Esophagus squamous epithelium (tissue), 4 donors: Measurements from ENCODE around the gene SAG.

Experiments
- POLR2A ChIP-seq, 4 donors: fragments of 450-650 bp; IDR thresholded peaks; one replicate each; pipeline ENCODE4 v1.6.1; 2017; ENCODE audit warnings: antibody characterized with exemption in 4 of 4, mild to moderate bottlenecking in 4 of 4, moderate library complexity in 3 of 4
- TF ChIP-seq, protein P1 (sequence below), 6 experiments: fragments of 450-650 bp in 4 of 6; fragments of 200-600 bp in 2 of 6; sonication (generic) in 2 of 6; IDR thresholded peaks; one replicate each; pipeline ENCODE4 v1.5.1; 2016 to 2019; ENCODE audit warnings: antibody characterized with exemption in 6 of 6, mild to moderate bottlenecking in 4 of 6, moderate library complexity in 4 of 6

DNA sequence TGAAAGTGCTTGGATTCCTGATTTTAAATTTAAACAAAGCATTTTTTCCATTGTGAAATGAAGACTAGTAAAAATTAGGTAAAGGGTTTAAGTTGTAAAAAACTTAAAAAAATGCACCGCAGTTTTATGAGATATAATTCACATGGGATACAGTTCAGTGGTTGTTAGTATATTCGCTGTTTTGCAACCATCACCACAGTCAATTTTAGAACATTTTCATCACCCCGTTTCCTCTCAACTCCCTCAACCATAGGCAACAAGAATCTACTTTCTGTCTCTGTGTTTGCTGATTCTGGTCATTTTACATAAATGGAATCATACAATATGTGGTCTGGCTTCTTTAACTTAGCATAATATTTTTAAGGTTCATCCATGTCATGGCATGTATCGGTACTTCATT, 50.7 kb downstream of the SAG start:
- TF ChIP-seq, protein P1, sequence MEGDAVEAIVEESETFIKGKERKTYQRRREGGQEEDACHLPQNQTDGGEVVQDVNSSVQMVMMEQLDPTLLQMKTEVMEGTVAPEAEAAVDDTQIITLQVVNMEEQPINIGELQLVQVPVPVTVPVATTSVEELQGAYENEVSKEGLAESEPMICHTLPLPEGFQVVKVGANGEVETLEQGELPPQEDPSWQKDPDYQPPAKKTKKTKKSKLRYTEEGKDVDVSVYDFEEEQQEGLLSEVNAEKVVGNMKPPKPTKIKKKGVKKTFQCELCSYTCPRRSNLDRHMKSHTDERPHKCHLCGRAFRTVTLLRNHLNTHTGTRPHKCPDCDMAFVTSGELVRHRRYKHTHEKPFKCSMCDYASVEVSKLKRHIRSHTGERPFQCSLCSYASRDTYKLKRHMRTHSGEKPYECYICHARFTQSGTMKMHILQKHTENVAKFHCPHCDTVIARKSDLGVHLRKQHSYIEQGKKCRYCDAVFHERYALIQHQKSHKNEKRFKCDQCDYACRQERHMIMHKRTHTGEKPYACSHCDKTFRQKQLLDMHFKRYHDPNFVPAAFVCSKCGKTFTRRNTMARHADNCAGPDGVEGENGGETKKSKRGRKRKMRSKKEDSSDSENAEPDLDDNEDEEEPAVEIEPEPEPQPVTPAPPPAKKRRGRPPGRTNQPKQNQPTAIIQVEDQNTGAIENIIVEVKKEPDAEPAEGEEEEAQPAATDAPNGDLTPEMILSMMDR (IDR thresholded peaks at IDR 0.05): no peak
- no peak for TF ChIP-seq POLR2A (IDR thresholded peaks at IDR 0.05)
